ENCODE data around the gene NYAP2.

The NYAP2 gene

GRCh38 chr2:225428360-225428759 is 28.9 kb downstream of the NYAP2 start:
- no peak for DNase-seq (ENCODE audit: low read depth in 2 of 2)

- DNase-seq (ENCODE audit: low read depth in 2 of 2), result no peak
These were observed 30.2 kb downstream of the NYAP2 start for GRCh38 chr2:225429717-225430116.

DNA sequence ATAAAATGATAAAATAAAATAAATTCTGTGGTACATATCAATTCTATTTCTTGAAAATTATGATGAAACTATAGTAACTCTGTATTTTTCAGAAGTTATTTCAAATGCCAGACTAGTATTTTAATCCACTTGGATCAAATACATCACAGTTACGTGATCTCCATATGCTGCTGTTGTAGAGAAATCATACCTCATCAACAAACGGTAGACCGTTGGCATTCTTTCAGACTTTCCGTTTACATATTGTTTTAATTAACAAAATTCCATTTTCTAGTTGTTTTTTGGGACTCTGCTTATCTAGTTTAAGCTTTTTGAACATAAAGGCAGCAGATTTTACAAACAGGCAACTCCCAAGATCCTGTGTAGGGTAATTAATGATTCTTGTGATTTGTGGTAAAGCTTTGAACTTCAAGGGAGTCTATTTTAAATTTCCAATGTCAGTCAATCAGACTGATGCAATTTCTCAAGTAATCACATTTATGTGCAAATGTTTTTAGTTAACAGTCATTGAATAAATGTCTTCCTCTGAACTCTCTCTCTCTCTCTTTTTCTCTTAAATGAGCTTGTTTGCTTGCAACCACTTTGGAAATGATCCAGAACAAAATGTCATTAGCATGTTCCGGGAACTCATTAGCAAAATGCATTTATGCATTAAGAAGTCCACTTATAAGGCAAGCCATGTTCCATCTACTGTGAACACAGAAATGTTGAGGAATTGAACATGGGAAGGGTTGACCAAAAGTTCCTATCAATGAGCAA is 31.8 kb downstream of the NYAP2 start:
- DNase-seq (ENCODE audit: low read depth in 2 of 2), result no peak

- DNase-seq (ENCODE audit: low read depth in 2 of 2), result no peak
These were observed 34.5 kb downstream of the NYAP2 start for GRCh38 chr2:225434014-225434413.

DNA sequence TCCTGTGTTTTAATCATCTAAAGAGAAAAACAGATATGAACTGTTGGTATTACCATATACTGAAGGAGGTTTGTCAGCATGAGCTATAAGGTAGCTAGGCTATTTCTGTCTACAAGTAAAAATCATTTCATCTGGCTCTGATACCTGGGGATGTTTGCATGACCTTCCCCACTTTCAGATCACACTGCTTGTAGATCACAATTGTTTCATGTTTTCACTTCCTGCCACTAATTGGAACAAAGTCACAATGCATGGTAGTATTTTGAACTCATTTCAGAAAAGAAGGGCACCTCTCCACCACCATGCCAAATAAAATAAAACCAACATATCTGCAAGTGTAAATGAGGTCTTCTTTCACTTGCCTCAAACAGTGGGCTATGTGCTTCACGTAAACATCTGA is 37.8 kb downstream of the NYAP2 start:
- DNase-seq (ENCODE audit: low read depth in 2 of 2), result no peak

DNA sequence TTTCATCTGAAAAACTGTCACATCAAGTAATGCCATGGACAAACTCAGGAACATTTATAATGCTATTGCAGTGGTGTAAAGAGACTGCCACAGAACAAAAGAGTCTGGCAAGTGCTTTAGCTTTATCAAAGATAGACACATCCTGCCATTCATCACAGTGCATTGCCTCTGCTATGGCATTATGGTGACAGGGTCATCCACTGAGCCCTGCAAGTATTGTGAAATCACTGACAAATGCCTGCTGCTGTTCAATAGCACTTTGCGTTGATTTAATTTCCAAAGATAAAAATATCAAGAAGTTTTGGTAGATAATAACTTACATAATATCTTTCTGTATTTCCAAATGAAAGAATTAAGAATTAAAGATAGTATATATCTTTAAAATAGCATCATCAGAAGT is 38.7 kb downstream of the NYAP2 start:
- DNase-seq (ENCODE audit: low read depth in 2 of 2), result no peak

DNA sequence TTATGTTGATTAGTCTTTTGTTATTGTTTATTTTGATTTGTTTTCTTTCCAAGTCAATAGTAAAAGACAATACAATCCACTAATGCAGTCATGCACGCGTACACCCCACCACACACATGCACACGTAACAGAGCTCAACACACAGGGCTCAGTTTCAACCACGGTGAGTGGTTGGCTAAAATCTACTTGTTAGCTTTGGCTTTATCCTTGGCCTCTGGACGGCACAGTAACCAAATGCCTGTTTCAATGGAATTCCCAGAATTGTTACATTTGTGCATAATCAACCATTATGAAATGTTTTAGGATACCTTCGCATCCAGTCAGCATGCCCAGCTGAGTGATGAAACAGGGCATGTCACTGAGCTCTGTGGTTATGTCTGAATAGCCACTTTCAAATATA is 53.2 kb downstream of the NYAP2 start:
- DNase-seq (ENCODE audit: low read depth in 2 of 2), result no peak

DNA sequence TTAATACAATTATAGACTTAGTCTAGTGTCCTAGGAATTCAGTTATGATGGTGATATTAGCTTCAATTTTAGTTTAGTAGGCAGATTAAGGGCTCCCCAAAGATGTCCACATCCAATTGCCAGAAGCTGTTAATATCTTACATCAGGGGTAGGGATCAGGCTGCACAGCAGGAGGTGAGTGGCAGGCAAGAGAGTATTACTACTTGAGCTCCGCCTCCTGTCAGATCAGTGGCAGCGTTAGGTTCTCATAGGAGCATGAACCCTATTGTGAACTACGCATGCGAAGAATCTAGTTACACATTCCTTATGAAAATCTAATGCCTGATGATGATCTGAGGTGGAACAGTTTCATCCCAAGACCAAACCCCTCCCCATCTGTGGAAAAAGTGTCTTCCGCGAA is 54.9 kb downstream of the NYAP2 start:
- DNase-seq (ENCODE audit: low read depth in 2 of 2), result no peak

DNA sequence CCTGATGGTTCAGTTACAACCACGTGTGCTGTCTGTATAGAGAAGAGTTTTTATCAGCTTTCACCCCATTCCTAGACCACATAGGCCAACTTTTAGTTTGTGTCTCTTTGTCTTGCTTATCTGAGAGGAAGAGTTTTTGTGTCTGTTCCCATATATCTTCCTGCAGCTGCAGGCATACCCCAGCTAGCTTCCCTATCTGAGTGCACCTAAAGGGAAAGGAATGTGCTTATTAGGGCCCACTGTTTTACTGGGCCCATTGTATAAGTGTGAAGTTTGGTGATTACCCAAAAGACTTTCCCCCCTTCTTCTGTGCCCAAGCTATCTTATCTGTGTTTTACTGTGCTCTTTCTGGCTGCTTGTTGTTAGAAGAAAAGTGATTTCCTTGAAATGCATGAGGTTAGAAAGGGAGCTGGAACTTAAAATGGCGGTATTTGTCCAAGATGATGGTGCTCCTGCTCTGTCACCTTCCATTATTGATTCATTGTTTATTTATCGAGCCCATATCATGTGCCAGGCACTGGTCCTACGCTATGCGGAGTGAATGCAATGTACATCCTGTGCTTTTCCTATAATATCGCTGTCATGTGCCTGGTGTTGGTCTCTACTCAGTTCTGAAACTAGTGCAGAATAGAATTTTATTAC is 57.2 kb downstream of the NYAP2 start:
- DNase-seq (ENCODE audit: low read depth in 2 of 2), result no peak

DNA sequence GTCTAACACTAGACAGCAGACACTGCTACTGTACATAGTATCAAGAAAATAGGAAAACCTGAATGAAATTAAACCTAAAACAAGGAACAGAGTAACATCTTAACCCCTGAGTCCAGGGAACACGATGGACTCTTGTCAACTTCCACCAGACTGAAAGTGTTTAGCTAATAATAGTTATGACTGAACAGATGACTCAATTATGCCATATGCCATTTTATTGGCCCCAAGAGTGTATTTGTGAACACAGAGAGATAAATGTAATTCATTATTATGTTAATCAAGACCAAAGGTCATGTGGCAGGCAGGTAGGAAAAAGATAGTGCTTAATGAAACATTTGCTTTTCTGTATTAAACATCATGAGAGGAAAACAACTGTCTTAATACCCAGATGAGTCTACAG is 58.0 kb downstream of the NYAP2 start:
- no peak for DNase-seq (ENCODE audit: low read depth in 2 of 2)

DNA sequence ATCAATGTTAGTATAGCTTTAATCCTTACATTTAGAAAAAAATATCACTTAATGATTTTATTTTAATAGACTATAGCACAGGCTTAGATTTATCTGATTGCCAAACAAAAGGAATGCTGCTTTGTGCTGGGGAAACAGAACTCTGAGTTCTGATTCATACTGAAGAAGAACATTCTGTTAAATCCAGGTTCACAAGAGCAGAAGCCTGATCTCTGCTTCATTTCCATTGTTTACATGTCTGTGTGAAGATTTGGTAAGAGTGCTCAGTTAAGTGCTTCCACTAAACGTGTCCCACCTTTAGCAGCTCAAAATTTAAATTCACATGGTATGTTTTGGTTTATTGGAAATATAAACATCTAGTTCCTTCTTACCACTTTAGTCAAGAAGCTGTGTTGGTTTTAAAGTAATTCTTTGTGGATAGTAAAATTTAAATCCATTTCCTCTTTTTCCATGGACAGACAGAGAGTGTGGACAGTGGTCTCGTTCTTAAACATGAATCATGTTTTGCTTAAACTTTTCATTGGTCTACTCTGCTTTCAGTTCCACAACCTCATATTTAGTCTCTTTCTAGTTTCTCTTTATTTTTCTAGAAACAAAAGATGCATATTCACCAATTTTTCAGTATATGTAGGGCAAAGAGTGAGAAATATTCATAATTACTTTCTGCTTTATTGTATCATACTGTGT is 59.1 kb downstream of the NYAP2 start:
- DNase-seq (ENCODE audit: low read depth in 2 of 2), result no peak

DNA sequence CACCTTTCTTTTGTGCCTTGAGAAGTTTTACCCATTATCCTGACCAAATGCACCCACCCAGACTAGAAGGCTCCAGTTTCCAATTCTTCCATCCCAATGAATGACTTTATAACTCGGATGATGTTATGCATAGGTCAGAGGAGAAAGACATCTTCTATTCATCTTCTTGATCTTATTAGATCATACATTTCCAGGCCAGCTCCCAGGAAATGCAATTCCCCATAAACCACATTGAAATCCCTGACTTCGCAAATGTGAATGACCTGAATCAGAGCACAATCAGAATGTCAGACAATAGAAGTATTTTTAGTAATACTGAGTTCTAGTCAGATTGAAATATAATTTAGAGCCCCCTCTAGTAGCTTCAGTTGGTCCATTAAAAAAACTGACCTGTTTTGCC is 62.9 kb downstream of the NYAP2 start:
- DNase-seq (ENCODE audit: low read depth in 2 of 2), result no peak

- DNase-seq (ENCODE audit: low read depth in 2 of 2), result no peak
These were observed 63.4 kb downstream of the NYAP2 start for GRCh38 chr2:225462945-225463344.

DNA sequence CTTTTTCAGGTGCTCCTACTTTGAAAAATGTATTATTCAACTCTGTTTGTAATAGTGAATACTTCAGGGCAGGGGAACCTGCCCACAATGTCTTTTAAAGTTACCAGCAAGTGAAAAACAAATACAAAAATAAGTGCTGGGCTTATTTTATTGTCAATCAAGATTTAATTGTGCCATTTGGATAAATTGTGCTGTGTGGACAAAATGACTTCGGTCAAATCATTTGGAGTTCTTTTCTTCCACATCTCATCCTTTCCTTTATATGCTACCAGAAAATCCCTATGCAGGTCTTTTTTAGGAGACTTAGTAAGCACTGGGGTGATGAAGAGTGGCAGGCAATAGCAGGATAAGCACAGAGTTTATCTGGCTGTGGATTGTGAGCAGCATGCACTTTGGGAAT is 63.9 kb downstream of the NYAP2 start:
- no peak for DNase-seq (ENCODE audit: low read depth in 2 of 2)

- no peak for DNase-seq (ENCODE audit: low read depth in 2 of 2)
These were observed 65.0 kb downstream of the NYAP2 start for GRCh38 chr2:225464346-225465025.

- DNase-seq (ENCODE audit: low read depth in 2 of 2), result no peak
These were observed 66.3 kb downstream of the NYAP2 start for GRCh38 chr2:225465827-225466226.

DNA sequence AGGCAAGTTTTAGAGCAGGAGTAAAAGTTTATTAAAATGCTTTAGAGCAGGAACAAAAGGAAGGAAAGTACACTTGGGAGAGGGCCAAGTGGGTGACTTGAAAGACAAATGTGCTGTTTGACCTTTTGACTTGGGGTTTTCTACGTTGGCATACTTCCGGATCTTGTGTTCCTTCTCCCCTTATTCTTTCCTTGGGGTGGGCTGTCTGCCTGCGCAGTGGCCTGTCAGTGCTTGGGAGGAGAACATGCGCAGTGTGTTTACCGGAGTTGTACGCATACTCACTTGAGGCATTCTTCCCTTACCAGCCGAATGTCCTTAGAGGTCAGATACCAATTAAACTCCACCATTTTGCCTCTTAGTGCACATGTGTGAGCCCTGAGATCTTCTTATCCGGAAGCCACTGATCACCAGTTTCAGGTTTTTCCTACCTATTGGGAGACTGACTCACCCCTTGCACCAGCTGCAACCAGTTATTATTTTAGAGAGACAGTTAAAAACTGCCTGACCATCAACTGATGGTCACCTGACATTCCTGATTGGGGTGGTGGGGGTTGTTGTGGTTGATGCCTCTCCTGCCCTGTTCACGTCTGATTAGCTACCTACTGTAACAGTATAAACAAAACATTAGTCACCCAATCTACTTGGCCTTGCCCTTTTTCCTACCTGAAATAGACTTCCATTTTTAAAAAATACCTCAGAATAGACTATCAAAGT is 67.5 kb downstream of the NYAP2 start:
- DNase-seq (ENCODE audit: low read depth in 2 of 2), result no peak

GRCh38 chr2:225468131-225468530 is 68.6 kb downstream of the NYAP2 start:
- DNase-seq (ENCODE audit: low read depth in 2 of 2), result no peak

GRCh38 chr2:225471039-225471438 is 71.5 kb downstream of the NYAP2 start:
- no peak for DNase-seq (ENCODE audit: low read depth in 2 of 2)

GRCh38 chr2:225471482-225471881 is 72.0 kb downstream of the NYAP2 start:
- DNase-seq (ENCODE audit: low read depth in 2 of 2), result no peak

- no peak for DNase-seq (ENCODE audit: low read depth in 2 of 2)
These were observed 72.7 kb downstream of the NYAP2 start for GRCh38 chr2:225472161-225472560.

- DNase-seq (ENCODE audit: low read depth in 2 of 2), result no peak
These were observed 79.9 kb downstream of the NYAP2 start for GRCh38 chr2:225479386-225479785.
